HEK293 (cell line): ENCODE data around the gene SMIM1.

ENCODE experiments used
- CTCF ChIA-PET: fragments of 350-600 bp; formaldehyde crosslinking; extraction: SDS; loops from one replicate; lab custom pipeline; 2021; ENCODE audit warnings: antibody characterized with exemption; lab: Yijun Ruan, JAX
- POLR2A ChIA-PET: fragments of 300-600 bp; formaldehyde crosslinking; extraction: SDS; loops from one replicate; lab custom pipeline; 2020; ENCODE audit warnings: antibody characterized with exemption, inconsistent platforms; lab: Yijun Ruan, JAX
- H3K27ac ChIP-seq: fragments of 200-500 bp; sonication (Bioruptor generic); 2 replicates; pipeline ENCODE4 v1.5.1; 2014; ENCODE audit warnings: low read depth, low read length, control low read depth, inconsistent platforms; ENCODE audit errors: extremely low read depth
- H3K36me3 ChIP-seq, 2 experiments: fragments of 200-500 bp in 1 of 2; sonication (Bioruptor generic) in 1 of 2; 1 replicate in 1 of 2; 2 replicates in 1 of 2; pipeline ENCODE4 v1.5.1; 2014 to 2017; ENCODE audit warnings: inconsistent platforms in 2 of 2, low read length in 2 of 2; ENCODE audit not compliant: control insufficient read depth in 2 of 2, insufficient read depth in 1 of 2
- H3K4me1 ChIP-seq: fragments of 200-500 bp; sonication (Bioruptor generic); 2 replicates; pipeline ENCODE4 v1.5.1; 2014; ENCODE audit warnings: mild to moderate bottlenecking, low read length, inconsistent platforms; ENCODE audit not compliant: control insufficient read depth, insufficient read depth
- H3K4me3 ChIP-seq: 2 replicates; pipeline ENCODE4 v1.5.1; 2011; ENCODE audit warnings: low read depth, mild to moderate bottlenecking, control low read depth, low read length, moderate library complexity
- H3K9me3 ChIP-seq: fragments of 200-500 bp; sonication (Bioruptor generic); 2 replicates; pipeline ENCODE4 v1.5.1; 2014; ENCODE audit warnings: low read depth, low read length, inconsistent platforms; ENCODE audit not compliant: control insufficient read depth, insufficient read depth
- EGR2 ChIP-seq: fragments of 450-650 bp; formaldehyde crosslinking; IDR thresholded peaks from 2 replicates; pipeline ENCODE4 v1.5.1; 2016; ENCODE audit warnings: low read depth, missing biosample characterization, missing genetic modification characterization
- OSR2 ChIP-seq: fragments of 450-650 bp; formaldehyde crosslinking; IDR thresholded peaks from 2 replicates; pipeline ENCODE4 v1.5.1; 2016; ENCODE audit warnings: missing biosample characterization, missing genetic modification characterization
- SP3 ChIP-seq: fragments of 450-650 bp; formaldehyde crosslinking; IDR thresholded peaks from 2 replicates; pipeline ENCODE4 v1.5.1; 2016; ENCODE audit warnings: missing biosample characterization, missing genetic modification characterization
- ZBTB10 ChIP-seq: fragments of 450-650 bp; formaldehyde crosslinking; IDR thresholded peaks from 2 replicates; pipeline ENCODE4 v1.5.1; 2016; ENCODE audit warnings: missing biosample characterization, missing genetic modification characterization
- ZFHX2 ChIP-seq: fragments of 450-650 bp; formaldehyde crosslinking; conservative IDR thresholded peaks from 2 replicates; pipeline ENCODE4 v1.5.1; 2016; ENCODE audit warnings: missing biosample characterization, missing genetic modification characterization
- ZFP3 ChIP-seq: fragments of 450-650 bp; formaldehyde crosslinking; IDR thresholded peaks from 2 replicates; pipeline ENCODE4 v1.5.1; 2016; ENCODE audit warnings: low read depth, missing biosample characterization, missing genetic modification characterization
- ZNF350 ChIP-seq: fragments of 450-650 bp; formaldehyde crosslinking; IDR thresholded peaks from 2 replicates; pipeline ENCODE4 v1.5.0; 2017; ENCODE audit warnings: missing biosample characterization, mild to moderate bottlenecking, missing genetic modification characterization
- ZNF366 ChIP-seq: fragments of 450-650 bp; formaldehyde crosslinking; conservative IDR thresholded peaks from 2 replicates; pipeline ENCODE4 v1.5.1; 2016; ENCODE audit warnings: missing biosample characterization, missing genetic modification characterization
- ZNF701 ChIP-seq: fragments of 450-650 bp; formaldehyde crosslinking; IDR thresholded peaks from 2 replicates; pipeline ENCODE4 v1.5.1; 2016; ENCODE audit warnings: missing biosample characterization, missing genetic modification characterization
- ZSCAN18 ChIP-seq: fragments of 450-650 bp; formaldehyde crosslinking; IDR thresholded peaks from 2 replicates; pipeline ENCODE4 v1.5.1; 2016; ENCODE audit warnings: missing biosample characterization, missing genetic modification characterization
- TF ChIP-seq, protein P1 (sequence below): fragments of 450-650 bp; formaldehyde crosslinking; IDR thresholded peaks from 2 replicates; pipeline ENCODE4 v1.5.1; 2016; ENCODE audit warnings: missing biosample characterization, missing genetic modification characterization, borderline replicate concordance

Gene SMIM1

DNA sequence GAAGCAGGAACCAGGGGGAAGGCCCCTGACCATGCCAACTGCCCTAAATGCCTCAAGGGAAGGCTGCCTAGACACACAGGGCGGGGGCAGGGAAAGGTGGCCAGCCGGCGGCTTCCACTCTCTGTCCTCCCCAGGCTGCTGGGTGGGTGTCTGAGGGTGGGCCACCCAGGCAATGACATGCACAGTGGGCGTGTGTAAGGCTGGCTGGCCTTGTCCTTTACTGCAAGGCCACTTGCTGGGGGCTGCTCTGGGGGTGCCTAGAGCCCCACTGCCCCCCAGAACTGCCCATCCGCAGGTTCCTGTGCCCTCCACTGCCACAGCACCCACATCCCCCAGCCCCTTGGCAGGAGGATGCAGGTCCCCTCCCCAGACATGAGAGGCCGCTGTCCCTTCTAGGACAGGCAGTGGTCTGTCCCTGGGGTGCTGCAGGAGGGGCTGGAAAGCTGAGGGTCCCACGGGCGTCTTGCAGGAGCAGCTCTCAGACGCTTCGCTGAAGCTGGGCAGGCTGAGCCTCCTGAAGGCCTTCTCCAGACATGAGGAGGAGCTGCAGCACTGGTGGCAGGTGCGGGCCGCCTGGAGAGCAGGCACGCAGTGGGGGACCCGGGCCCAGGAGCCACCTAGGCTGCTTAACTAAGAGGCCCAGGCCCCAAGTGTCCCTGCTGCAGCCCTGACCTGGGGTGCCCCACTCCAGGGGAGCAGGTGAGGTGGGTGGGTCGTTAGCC lies 10.2 kb upstream of the SMIM1 start:
- H3K36me3 ChIP-seq = no peaks in the 10 kb centered on the region
- POLR2A ChIA-PET = no interaction called here

DNA sequence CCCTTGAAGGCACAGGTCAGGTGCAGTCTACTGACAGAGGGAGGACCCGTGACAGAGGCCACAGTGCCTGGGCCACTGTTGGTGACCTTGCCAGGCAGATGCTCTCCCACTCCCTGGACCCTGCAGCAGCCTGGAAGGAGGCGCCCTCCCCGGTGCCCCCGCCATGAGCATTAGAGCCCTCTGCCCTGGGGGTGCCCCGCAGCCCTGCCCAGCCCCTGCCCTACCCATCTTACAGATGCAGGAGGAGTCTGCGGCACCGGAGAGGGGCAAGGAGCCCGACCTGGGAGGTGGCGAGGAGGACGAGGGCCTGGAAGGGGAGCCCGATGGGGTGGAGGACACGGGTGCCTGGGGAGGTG lies 9.7 kb upstream of the SMIM1 start:
- Histone ChIP-seq H3K27ac (no peak overlapping the region), H3K9me3 (no peaks in the 10 kb centered on the region), H3K4me1 (no peaks in the 10 kb centered on the region), H3K36me3 (no peaks in the 10 kb centered on the region), H3K4me3 (no peak overlapping the region)
- CTCF ChIA-PET = no interaction called here
- POLR2A ChIA-PET = no interaction called here
- TF ChIP-seq ZNF366 (tag by site-specific recombination) (no peak), SP3 (no peak), OSR2 (no peak)
- TF ChIP-seq, protein P1, sequence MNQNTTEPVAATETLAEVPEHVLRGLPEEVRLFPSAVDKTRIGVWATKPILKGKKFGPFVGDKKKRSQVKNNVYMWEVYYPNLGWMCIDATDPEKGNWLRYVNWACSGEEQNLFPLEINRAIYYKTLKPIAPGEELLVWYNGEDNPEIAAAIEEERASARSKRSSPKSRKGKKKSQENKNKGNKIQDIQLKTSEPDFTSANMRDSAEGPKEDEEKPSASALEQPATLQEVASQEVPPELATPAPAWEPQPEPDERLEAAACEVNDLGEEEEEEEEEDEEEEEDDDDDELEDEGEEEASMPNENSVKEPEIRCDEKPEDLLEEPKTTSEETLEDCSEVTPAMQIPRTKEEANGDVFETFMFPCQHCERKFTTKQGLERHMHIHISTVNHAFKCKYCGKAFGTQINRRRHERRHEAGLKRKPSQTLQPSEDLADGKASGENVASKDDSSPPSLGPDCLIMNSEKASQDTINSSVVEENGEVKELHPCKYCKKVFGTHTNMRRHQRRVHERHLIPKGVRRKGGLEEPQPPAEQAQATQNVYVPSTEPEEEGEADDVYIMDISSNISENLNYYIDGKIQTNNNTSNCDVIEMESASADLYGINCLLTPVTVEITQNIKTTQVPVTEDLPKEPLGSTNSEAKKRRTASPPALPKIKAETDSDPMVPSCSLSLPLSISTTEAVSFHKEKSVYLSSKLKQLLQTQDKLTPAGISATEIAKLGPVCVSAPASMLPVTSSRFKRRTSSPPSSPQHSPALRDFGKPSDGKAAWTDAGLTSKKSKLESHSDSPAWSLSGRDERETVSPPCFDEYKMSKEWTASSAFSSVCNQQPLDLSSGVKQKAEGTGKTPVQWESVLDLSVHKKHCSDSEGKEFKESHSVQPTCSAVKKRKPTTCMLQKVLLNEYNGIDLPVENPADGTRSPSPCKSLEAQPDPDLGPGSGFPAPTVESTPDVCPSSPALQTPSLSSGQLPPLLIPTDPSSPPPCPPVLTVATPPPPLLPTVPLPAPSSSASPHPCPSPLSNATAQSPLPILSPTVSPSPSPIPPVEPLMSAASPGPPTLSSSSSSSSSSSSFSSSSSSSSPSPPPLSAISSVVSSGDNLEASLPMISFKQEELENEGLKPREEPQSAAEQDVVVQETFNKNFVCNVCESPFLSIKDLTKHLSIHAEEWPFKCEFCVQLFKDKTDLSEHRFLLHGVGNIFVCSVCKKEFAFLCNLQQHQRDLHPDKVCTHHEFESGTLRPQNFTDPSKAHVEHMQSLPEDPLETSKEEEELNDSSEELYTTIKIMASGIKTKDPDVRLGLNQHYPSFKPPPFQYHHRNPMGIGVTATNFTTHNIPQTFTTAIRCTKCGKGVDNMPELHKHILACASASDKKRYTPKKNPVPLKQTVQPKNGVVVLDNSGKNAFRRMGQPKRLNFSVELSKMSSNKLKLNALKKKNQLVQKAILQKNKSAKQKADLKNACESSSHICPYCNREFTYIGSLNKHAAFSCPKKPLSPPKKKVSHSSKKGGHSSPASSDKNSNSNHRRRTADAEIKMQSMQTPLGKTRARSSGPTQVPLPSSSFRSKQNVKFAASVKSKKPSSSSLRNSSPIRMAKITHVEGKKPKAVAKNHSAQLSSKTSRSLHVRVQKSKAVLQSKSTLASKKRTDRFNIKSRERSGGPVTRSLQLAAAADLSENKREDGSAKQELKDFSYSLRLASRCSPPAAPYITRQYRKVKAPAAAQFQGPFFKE = no peak

More for the DNA sequence above, 10.2 kb upstream of the SMIM1 start:
- Histone ChIP-seq H3K4me1 (no peaks in the 10 kb centered on the region), H3K27ac (no peak overlapping the region), H3K4me3 (no peak overlapping the region), H3K9me3 (no peaks in the 10 kb centered on the region)
- CTCF ChIA-PET = no interaction called here
- TF ChIP-seq, protein P1 = no peak
- TF ChIP-seq ZFHX2 (tag by site-specific recombination) = 0 out of 2 replicates have a peak, but pooled peaks have one; percentile 11
- TF ChIP-seq ZBTB10 (tag by site-specific recombination) = no peak
- no peak for TF ChIP-seq ZNF350 (tag by site-specific recombination)
- no peak for TF ChIP-seq ZSCAN18 (tag by site-specific recombination)
- 0 out of 2 replicates have a peak, but pooled peaks have one; percentile 18 for TF ChIP-seq EGR2
- TF ChIP-seq ZFP3 (tag by site-specific recombination) = no peak
- no peak for TF ChIP-seq ZNF701 (tag by site-specific recombination)
